Bronchial epithelial cell (primary cell): Measurements from ENCODE around the gene IFI27. TPM values are rescaled to one million over a fixed set of nuclear protein-coding genes. Genes with fewer than 3 reads are reported as not detected.
A peak's percentile ranks its signal among the peaks of the same experiment; 100 is the strongest.

ENCODE experiments used
- DNase-seq: peaks from one replicate; pipeline ENCODE4 v3.0.0-alpha.2; 2010; ENCODE audit warnings: low read depth
- FAIRE-seq: peaks from 2 replicates; lab custom pipeline; 2011; peaks lifted over from hg19 to GRCh38; lab: Jason Lieb, UNC
- H3K27me3 ChIP-seq: 2 replicates; pipeline ENCODE4 v1.5.1; 2011; ENCODE audit warnings: low read length; ENCODE audit not compliant: control insufficient read depth, insufficient read depth
- H3K36me3 ChIP-seq: 2 replicates; pipeline ENCODE4 v1.5.1; 2011; ENCODE audit warnings: low read length; ENCODE audit not compliant: control insufficient read depth, insufficient read depth
- H3K4me3 ChIP-seq: 2 replicates; pipeline ENCODE4 v1.5.1; 2011; ENCODE audit warnings: mild to moderate bottlenecking, low read depth, low read length, control low read depth
- total RNA-seq: library from RNA; depleted of rRNA; stranded (reverse); fragments of >200 nt; gene quantifications from 2 replicates; pipeline ENCODE4 v1.2.1, GENCODE V29; 2014
- TF ChIP-seq, protein P1 (sequence below): IDR thresholded peaks from 2 replicates; pipeline ENCODE4 v1.5.1; 2011; ENCODE audit warnings: mild to moderate bottlenecking, moderate library complexity, low read length, control low read depth, inconsistent platforms; ENCODE audit not compliant: insufficient read depth, severe bottlenecking

Gene IFI27
- total RNA-seq, 1 donor from 2014 or later: 20.5 TPM

DNA sequence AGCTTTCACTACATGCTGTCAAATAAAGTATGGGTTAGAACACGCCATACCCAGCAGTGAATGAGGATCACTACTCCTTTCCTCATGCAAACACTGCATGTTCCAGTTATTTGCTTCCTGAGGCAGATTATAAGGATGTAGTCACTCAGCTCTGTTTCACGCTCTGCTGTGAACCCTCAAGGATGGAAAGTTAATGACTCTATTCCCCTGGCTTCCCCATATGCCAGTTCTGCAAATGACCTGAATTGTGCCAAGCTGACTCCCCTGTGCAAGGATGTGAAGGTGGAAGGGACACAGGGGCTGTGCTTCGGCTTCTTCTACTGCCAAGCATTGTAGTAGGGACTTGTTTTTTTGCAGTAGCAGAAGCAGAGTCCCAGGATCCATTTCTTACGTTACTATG, 22.6 kb upstream of the IFI27 start:
- FAIRE-seq (no peak), DNase-seq (no peak)
- Histone ChIP-seq H3K27me3 (no peaks in the 10 kb centered on the region), H3K4me3 (no peak overlapping the region), H3K36me3 (no peaks in the 10 kb centered on the region)
- TF ChIP-seq, protein P1, sequence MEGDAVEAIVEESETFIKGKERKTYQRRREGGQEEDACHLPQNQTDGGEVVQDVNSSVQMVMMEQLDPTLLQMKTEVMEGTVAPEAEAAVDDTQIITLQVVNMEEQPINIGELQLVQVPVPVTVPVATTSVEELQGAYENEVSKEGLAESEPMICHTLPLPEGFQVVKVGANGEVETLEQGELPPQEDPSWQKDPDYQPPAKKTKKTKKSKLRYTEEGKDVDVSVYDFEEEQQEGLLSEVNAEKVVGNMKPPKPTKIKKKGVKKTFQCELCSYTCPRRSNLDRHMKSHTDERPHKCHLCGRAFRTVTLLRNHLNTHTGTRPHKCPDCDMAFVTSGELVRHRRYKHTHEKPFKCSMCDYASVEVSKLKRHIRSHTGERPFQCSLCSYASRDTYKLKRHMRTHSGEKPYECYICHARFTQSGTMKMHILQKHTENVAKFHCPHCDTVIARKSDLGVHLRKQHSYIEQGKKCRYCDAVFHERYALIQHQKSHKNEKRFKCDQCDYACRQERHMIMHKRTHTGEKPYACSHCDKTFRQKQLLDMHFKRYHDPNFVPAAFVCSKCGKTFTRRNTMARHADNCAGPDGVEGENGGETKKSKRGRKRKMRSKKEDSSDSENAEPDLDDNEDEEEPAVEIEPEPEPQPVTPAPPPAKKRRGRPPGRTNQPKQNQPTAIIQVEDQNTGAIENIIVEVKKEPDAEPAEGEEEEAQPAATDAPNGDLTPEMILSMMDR: no peak

DNA sequence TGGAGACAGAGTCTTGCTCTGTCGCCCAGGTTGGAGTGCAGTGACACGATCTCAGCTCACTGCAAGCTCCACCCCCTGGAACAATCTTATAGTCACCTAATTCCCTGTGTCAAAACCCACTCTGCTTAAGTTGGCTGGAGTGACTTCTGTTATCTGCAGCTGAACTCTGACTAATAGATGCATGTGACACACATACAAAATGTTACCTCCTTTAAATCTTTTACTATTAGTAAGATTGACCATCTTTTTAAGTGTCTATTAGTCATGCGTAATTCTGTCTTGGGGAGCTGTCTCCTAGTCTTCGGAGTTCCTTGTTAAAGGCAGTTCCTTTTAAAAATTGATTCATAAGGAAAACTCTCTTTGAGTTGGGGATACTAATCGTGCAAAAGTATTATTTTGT, 22.0 kb upstream of the IFI27 start:
- FAIRE-seq: no peak
- H3K36me3 ChIP-seq: no peaks in the 10 kb centered on the region
- no peaks in the 10 kb centered on the region for H3K27me3 ChIP-seq
- no peak overlapping the region for H3K4me3 ChIP-seq
- peak; percentile 70 for DNase-seq
- TF ChIP-seq, protein P1: no peak

DNA sequence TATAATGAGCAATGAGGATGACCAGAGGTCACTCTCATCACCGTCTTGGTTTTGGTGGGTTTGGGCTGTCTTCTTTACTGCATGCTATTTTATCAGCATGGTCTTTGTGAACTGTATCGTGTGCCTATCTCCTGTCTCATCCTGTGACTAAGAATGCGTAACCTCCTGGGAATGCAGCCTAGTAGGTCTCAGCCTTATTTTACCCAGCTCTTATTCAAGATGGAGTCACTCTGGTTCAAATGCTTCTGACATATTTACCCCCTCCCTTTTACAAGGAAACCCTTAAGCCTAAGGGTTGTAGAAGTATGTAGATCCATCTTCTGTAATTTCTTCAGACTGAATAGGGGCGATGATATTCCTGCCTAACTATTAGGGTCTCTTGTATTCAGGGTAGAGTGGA, 21.1 kb upstream of the IFI27 start:
- no peak overlapping the region for H3K4me3 ChIP-seq
- DNase-seq (peak; percentile 69), FAIRE-seq (no peak)
- H3K27me3 ChIP-seq: no peaks in the 10 kb centered on the region
- TF ChIP-seq, protein P1: no peak
- no peaks in the 10 kb centered on the region for H3K36me3 ChIP-seq

DNA sequence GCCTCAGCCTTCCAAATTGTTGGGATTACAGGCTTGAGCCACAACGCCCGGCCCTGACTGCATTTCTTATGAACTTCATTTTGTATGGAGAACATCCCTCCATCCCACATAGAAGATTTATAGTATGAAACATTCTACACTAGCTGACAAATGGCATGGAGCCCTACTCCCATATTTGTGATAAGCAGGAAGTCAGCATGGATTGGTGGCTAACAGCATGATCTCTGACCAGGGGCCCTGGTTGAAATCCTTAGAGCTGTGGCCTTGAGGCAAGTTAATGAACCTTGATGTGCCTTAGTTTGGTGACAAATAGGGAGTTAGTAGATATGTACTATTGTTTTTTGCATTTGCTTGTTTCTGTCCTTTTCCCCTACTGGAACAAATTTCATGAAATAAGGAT, 17.1 kb upstream of the IFI27 start:
- Histone ChIP-seq H3K4me3 (no peak overlapping the region), H3K27me3 (no peaks in the 10 kb centered on the region), H3K36me3 (no peaks in the 10 kb centered on the region)
- no peak for DNase-seq
- TF ChIP-seq, protein P1: no peak
- no peak for FAIRE-seq

DNA sequence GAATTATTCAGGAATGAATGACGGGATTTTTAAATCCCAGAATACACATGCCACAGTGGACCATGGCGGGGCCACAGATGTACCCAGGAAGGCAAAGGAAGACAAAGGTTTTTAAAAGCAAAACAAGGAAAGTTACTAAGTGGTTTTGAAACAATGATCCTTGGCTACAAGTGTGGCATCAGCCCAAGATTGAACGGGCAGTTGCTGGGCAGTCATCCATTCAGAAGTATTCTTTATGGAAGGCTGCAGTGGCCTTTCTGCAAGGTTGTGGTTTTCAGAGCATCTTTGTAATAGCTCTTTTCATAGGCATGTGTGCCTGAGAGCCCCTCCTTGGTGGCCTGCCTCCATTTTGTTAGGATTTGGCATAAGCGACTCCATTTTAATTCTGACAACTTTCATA, 13.4 kb upstream of the IFI27 start:
- DNase-seq: no peak
- FAIRE-seq: no peak
- H3K4me3 ChIP-seq: no peak overlapping the region
- no peaks in the 10 kb centered on the region for H3K36me3 ChIP-seq
- TF ChIP-seq, protein P1: no peak
- no peaks in the 10 kb centered on the region for H3K27me3 ChIP-seq

DNA sequence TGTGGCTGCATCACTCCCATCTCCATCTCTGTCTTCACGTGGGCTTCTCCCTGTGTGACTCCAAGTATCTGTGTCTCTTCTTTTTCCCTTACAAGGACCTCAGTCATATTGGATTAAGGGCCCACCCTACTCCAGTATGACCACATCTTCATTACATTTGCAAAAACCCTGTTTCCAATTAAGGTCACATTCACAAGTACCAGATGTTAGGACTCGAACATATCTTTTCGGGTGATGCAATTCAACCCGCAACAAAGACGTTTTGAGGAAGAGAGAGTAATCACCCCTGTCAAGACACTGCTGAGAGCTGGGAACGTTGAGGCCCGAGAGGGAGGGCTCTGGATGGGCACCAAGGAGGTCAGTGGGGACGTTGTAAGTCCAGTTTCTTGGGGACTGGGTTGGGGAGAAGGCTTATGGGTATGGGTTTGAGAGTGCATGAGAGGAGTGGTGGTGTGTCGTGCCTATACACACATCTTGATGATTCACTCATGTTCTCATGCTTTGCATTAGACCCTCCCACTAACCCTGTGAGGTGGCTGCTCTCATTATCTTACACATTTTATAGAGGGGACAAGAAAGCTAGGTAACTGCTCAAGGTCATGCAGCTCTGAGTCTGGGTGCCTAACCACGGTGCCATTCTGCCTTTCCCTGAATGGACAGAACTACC, 12.1 kb upstream of the IFI27 start:
- TF ChIP-seq, protein P1: no peak
- no peak for FAIRE-seq

More for the DNA sequence above, 12.1 kb upstream of the IFI27 start:
- no peaks in the 10 kb centered on the region for H3K36me3 ChIP-seq
- no peak for DNase-seq
- H3K4me3 ChIP-seq: no peak overlapping the region
- no peaks in the 10 kb centered on the region for H3K27me3 ChIP-seq
